HG02798 (cell line): ENCODE data around the gene PROSER2.
"Not testable (repeated sequence)": the region's sequence is repeated elsewhere in the genome, so short reads cannot be mapped to it uniquely, and the experiment has no call there.

Experiments used
- ATAC-seq: cut with Tn5 transposase; IDR thresholded peaks from one replicate; pipeline ENCODE4 v1.9.1; 2021; ENCODE audit warnings: mild to moderate bottlenecking; ENCODE audit not compliant: unreplicated experiment, poor library complexity

Gene PROSER2

DNA sequence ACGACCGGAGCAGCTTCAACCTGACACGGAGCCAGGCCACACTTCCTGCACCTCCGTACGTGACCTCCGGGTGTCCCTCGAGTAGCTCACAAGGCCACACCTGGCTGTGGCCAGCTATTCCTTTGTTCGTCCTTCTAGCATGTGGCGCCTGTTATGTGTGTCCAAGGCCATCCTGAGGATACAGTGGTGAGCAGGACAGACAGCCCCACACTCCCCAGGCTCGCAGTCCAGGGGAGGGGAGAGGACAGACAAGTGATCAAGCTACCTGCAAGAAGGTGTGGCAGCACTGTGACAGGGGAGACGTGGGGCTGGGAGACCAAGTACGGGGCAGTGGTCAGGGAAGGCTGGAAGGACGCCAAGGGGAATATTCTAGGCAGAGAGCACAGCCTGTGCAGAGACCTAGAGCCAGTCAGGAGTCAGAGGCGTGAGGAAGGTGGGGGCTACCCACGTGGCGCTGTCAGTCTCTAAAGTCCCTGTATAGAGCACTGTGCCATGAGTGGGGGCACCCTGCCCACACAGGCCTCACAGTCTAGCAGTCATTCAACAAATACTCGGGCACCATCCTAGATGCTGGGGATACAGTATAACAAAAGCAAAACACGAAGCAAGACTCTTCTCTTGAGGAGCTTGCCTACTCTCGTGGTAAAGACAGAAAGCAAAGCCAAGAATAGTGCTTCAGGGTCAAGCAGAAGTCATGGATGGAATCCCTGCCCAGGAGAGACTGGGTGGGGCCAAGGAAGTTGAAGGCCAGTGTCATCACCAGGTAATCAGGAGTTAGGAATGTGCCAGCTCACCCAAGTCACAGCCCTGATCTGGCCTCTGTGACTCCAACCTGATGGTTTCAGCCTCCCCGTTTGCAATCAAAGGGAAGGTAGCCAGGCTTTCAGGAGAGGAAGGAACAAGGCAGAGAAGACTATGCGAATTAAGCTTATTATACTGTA is 58.6 kb downstream of the PROSER2 start:
- no peak for ATAC-seq

DNA sequence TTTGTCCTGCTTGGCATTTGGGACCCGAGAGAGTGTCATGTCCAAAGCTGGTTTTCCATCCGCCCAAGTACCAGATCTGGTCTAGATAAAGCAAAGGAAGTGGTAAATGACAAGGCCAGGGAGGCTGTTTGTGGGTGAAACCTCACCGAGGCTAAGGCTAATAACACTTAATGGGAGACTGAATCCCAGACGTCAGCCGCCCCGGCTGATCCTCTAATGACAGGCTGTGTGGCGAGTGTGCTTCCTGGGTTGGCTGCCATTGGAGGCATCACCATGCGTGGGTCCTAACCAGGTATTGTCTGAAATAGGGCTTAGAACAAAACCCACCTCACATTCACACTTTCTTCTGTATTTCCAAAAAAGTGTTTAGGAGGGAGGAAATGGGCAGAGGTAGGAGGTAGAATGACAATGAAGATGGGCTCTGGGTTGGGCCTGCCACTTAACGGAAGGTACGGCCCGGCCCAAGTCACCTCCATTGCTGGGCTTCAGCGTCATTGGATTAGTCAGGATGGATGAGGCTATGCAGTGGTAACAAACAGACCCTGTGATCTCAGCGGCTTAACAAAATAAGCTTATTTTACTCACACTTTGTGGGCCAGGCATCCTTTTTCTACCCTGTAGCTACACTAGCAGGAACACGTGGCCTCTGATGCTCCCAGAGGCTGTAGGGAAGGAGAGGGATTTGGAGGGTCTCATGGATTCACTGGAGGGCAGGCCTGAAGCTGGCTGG is 59.7 kb downstream of the PROSER2 start:
- no peak for ATAC-seq

DNA sequence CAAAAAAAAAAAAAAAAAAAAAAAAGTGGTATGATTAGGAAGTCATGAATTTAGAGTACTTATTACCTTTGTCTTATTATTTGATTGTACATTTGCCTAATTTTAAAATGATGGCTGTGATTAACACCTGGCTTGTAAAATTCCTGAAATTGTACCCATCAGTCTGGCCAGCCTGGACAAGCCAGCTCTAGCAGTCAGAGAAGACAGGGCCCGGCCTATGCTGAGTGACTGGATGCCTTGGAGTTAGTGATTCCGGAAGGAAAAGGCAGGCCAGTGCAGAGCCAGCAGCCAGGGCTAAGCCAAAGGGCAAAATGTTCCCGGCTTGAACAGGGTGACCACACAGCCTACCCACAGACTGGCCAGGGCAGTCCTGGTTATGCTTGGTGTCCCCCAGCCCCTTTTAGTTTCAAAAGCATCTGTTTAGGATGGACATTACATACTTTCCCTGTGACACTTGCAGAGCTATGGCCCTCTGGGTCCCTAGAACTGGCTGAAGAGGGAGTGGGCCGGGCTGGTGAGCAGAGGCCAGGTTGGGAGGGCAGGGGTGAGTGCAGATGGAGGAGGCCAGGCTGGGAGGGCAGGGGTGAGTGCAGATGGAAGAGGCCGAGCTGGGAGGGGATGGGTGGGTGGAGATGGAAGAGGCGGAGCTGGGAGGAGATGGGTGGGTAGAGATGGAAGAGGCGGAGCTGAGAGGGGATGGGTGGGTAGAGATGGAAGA is 61.7 kb downstream of the PROSER2 start:
- no peak for ATAC-seq

DNA sequence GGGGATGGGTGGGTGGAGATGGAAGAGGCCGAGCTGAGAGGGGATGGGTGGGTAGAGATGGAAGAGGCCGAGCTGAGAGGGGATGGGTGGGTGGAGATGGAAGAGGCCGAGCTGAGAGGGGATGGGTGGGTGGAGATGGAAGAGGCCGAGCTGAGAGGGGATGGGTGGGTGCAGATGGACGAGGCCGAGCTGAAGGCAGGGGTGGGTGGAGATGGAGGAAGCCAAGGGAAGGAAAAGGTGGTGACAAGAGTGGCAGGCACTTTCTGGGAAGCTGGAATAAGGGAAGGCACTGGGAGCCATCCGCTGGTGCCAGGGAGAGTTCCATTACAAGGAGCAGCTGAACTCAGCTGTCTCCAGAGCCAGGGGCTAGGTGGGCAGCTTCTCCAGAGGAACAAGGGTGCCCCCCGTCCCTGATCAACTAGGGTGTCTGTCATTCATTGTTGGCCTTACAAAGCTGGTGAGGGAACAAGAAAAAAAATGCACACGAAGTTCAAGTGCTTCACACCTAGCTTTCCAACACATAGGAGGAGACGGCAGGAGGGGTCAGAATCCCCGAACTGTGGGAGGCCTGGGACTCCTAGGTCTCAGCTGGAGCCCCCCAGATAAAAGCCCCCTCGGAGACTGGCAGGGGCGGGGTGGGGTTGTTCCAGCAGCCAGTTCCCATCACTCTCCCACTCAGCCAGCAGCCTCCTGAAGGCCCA is 62.4 kb downstream of the PROSER2 start:
- no peak for ATAC-seq

GRCh38 chr10:11886138-11886474 is 63.0 kb downstream of the PROSER2 start:
- no peak for ATAC-seq

- ATAC-seq = no peak
Measured at GRCh38 chr10:11886851-11887250, 63.7 kb downstream of the PROSER2 start.

DNA sequence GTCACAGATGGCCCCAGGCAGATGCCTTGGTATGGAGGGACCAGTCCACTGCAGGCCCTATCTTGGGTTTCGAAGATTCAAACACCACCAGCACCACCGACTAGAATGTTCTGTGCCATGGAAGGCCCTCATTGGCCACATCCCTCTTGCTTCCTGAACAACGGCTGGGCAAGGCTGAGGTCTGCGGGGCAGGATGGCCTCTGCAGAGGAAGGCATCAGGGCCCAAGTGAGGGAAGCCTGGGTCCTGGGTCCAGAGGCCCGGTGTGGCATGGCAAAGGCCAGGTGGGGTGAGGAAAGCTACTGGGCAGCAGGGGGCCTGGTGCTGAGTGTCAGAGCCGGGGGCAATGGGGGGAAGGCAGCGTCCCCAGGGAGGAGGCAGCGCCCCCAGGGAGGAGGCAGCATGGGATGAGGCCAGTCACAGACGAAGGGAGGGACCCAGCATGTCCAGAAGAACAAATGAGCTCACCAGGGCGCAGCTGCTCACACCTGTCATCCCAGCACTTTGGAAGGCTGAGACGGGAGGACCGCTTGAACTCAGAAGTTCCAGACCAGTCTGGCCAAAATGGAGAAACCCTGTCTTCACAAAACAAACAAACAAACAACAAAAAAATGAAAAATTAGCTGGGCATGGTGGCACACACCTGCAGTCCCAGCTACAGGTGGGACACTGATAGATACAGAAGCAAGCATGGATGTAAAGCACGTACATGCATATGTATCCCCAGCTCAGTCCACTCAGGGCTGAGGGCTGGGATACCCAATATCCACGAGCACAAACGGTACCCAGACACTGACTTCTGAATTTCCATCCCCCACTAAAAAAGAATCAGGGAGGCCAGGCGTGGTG is 64.4 kb downstream of the PROSER2 start:
- ATAC-seq = no peak

- ATAC-seq = not testable (repeated sequence)
Measured at GRCh38 chr10:11889263-11889662, 66.1 kb downstream of the PROSER2 start.

DNA sequence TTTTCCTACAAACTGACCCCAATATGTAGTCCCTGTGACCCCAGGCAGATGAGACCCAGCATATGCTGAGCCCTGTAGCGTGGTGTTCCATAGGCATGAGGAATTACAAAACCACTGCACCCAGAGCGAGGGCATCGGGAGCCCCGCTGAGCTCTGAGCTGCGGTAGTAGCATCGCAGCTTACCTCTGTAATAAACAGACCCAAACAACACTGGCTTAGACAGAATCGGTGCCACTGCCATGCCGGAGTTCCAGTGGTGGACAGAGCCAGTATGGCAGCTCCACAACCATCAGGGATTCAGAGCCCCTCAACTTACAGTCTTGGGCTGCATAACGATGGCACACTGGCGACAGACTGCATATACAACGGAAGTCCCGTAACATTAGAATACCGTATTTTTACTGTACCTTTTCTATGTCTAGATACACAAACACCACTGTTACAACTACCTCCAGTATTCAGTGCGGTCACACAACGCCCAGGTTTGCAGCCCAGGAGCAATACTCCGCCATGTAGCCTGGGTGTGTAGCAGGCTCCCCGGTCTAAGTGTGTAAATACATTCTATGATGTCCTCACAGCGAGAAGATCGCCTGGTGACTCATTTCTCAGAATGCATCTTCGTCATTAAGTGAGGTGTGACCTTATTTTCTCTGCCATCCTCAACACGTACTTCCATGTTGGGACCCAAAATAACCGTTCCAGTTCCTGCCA is 68.8 kb downstream of the PROSER2 start:
- no peak for ATAC-seq

GRCh38 chr10:11893749-11894278 is 70.7 kb downstream of the PROSER2 start:
- ATAC-seq = no peak

- no peak for ATAC-seq
Measured at GRCh38 chr10:11894381-11895107, 71.4 kb downstream of the PROSER2 start.

DNA sequence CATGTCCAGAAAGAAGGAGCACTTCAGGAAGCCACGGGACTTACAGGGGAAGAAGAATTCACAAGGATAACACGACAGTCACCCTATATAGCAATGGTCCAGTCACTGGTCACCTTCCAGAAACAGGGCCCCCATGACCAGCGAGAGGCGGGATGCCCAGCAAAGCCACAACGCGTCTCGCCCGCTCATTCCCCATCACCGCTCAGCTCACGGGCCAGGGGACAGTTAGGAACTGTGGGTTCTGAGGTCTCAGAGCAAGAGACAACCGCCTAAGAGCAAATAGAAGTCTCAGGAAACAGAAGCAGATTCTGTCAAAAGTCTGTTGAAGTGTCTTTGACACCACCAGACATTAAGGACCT is 71.9 kb downstream of the PROSER2 start:
- ATAC-seq = no peak

- ATAC-seq = no peak
Measured at GRCh38 chr10:11895598-11895997, 72.4 kb downstream of the PROSER2 start.

DNA sequence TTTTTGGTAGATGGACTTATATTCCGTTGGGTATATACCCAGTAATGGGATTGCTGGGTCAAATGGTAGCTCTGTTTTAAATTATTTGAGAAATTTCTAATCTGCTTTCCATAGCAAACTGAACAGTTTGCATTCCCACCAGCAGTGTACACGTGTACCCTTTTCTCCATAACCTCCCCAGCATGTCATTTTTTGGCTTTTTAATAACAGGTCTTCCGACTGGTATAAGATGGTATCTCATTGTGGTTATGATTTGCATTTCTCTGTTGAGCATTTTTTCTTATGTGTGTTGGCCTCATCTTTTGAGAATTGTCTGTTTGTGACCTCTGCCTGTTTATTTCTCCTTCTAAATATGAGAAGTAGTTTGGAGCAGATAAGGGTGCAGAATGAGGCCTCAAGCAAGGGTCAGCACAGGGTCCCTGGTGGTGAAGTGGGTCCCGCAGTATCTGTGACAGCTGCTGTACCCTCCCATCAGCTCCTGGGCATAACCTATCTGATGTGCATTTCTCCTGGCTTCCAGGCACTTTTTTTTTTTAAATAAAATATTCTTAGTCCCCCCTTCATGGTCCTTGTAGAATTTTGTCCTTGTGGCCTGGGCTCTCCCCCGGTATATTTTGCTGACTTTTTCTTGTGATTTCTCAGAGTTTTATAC is 73.5 kb downstream of the PROSER2 start:
- no peak for ATAC-seq

DNA sequence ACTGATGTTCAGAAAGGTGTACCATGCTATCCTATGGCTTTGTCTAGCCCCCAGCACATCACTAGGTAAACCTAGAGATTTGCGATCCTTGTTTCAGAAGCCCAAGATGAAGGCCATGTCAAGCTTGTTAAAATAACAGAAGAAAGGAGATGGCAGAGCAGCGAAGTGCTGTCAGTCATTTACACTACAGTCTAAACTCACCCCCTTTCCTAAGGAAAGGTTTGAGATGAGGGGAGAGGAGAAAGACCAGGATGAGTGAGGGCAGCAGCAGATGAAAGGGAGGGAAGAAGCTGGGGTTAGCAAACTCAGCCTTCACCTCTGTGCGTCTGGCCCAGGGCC is 74.8 kb downstream of the PROSER2 start:
- no peak for ATAC-seq

GRCh38 chr10:11898372-11899066 is 75.4 kb downstream of the PROSER2 start:
- no peak for ATAC-seq
